NCI-H2227 (cell line): ENCODE results near the gene TSPO.

Source experiments
- DNase-seq: peaks from one replicate; lab custom pipeline; 2025; ENCODE audit not compliant: unreplicated experiment; lab: John Stamatoyannopoulos, UW

The TSPO gene

GRCh38 chr22:43199541-43199940, 48.2 kb downstream of the TSPO start:
- no peak for DNase-seq

GRCh38 chr22:43200031-43200430, 48.7 kb downstream of the TSPO start:
- DNase-seq, result no peak

- no peak for DNase-seq
These were observed 49.2 kb downstream of the TSPO start for GRCh38 chr22:43200555-43200954.

- no peak for DNase-seq
These were observed 50.3 kb downstream of the TSPO start for GRCh38 chr22:43201486-43202219.

- DNase-seq, result no peak
These were observed 51.0 kb downstream of the TSPO start for GRCh38 chr22:43202326-43202725.

GRCh38 chr22:43202756-43203410, 51.5 kb downstream of the TSPO start:
- DNase-seq, result no peak

GRCh38 chr22:43203471-43203981, 52.2 kb downstream of the TSPO start:
- no peak for DNase-seq

- no peak for DNase-seq
These were observed 53.9 kb downstream of the TSPO start for GRCh38 chr22:43205261-43205691.

GRCh38 chr22:43205748-43206508, 54.6 kb downstream of the TSPO start:
- no peak for DNase-seq

- DNase-seq, result no peak
These were observed 55.3 kb downstream of the TSPO start for GRCh38 chr22:43206509-43207161.

GRCh38 chr22:43207386-43207785, 56.0 kb downstream of the TSPO start:
- DNase-seq, result no peak

GRCh38 chr22:43207849-43208702, 56.7 kb downstream of the TSPO start:
- no peak for DNase-seq

- DNase-seq, result no peak
These were observed 57.6 kb downstream of the TSPO start for GRCh38 chr22:43208703-43209522.

- no peak for DNase-seq
These were observed 58.1 kb downstream of the TSPO start for GRCh38 chr22:43209523-43209890.

GRCh38 chr22:43209971-43210370, 58.6 kb downstream of the TSPO start:
- DNase-seq, result no peak

GRCh38 chr22:43210631-43211515, 59.5 kb downstream of the TSPO start:
- no peak for DNase-seq

- DNase-seq, result no peak
These were observed 60.6 kb downstream of the TSPO start for GRCh38 chr22:43211941-43212433.

- no peak for DNase-seq
These were observed 61.1 kb downstream of the TSPO start for GRCh38 chr22:43212434-43212952.
